A549 (cell line): ENCODE data around the gene PATJ. TPM values are rescaled to one million over a fixed set of nuclear protein-coding genes. Genes with fewer than 3 reads are reported as not detected.

Source experiments
- ATAC-seq, 2 experiments: fragments of 200-7000 bp in 1 of 2; fragments of >200 bp in 1 of 2; cut with Nextera tagmentation in 1 of 2; cut with Tn5 transposase in 1 of 2; 3 replicates each; pipeline versions ENCODE4 v1.8.0 to v1.9.1; 2018 to 2020; ENCODE audit warnings: mild to moderate bottlenecking in 1 of 2, moderate library complexity in 1 of 2
- CTCF ChIA-PET: fragments of 300-600 bp; sonication (Branson Sonifier 250); formaldehyde crosslinking; extraction: SDS; loops from one replicate; lab custom pipeline; 2021; ENCODE audit warnings: antibody characterized with exemption, inconsistent platforms; lab: Yijun Ruan, JAX
- POLR2A ChIA-PET: fragments of 350-600 bp; formaldehyde crosslinking; extraction: SDS; loops from one replicate; lab custom pipeline; 2021; ENCODE audit warnings: antibody characterized with exemption, inconsistent platforms; lab: Yijun Ruan, JAX
- DNase-seq, 2 experiments: peaks; one replicate each; pipeline versions ENCODE4 v3.0.0 to v3.0.0-alpha.2; 2011 to 2016; ENCODE audit warnings: low read depth in 1 of 2, low spot score in 1 of 2
- FAIRE-seq: peaks from 2 replicates; lab custom pipeline; 2011; peaks lifted over from hg19 to GRCh38; lab: Jason Lieb, UNC
- H3K27ac ChIP-seq, 2 experiments: fragments of >200 bp; sonication (Bioruptor Twin); formaldehyde crosslinking; 3 replicates each; pipeline ENCODE4 v1.5.1; 2016 to 2017
- H3K4me1 ChIP-seq: fragments of >200 bp; sonication (Bioruptor Twin); formaldehyde crosslinking; 3 replicates; pipeline ENCODE4 v1.6.1; 2016
- H3K4me2 ChIP-seq: fragments of >200 bp; sonication (Bioruptor Twin); formaldehyde crosslinking; 3 replicates; pipeline ENCODE4 v1.6.1; 2016
- H3K4me3 ChIP-seq: fragments of >200 bp; sonication (Bioruptor Twin); formaldehyde crosslinking; 3 replicates; pipeline ENCODE4 v1.5.1; 2016
- H3K9me3 ChIP-seq: fragments of >200 bp; sonication (Bioruptor Twin); formaldehyde crosslinking; 3 replicates; pipeline ENCODE4 v1.6.1; 2016
- BHLHE40 ChIP-seq: IDR thresholded peaks from 2 replicates; pipeline ENCODE4 v1.6.1; 2012; ENCODE audit warnings: low read depth, low read length, inconsistent platforms
- CTCF ChIP-seq: fragments of >200 bp; sonication (Bioruptor Twin); formaldehyde crosslinking; IDR thresholded peaks from 3 replicates; pipeline ENCODE4 v1.5.1; 2016
- EHF ChIP-seq: fragments of 250-450 bp; sonication (Bioruptor Pico); IDR thresholded peaks from 2 replicates; pipeline ENCODE4 v1.5.0; 2020; ENCODE audit warnings: mild to moderate bottlenecking
- EHMT2 ChIP-seq: fragments of 200-600 bp; sonication (generic); IDR thresholded peaks from 2 replicates; pipeline ENCODE4 v1.6.1; 2016; ENCODE audit warnings: antibody characterized with exemption, low read depth, mild to moderate bottlenecking, moderate library complexity
- ELK1 ChIP-seq: fragments of 150-350 bp; IDR thresholded peaks from 2 replicates; pipeline ENCODE4 v1.6.1; 2014; ENCODE audit warnings: low read depth, mild to moderate bottlenecking, low read length
- FOSB ChIP-seq: fragments of 250-450 bp; sonication (Bioruptor Pico); IDR thresholded peaks from 2 replicates; pipeline ENCODE4 v1.5.0; 2020; ENCODE audit warnings: mild to moderate bottlenecking, moderate library complexity
- GATA3 ChIP-seq: IDR thresholded peaks from 2 replicates; pipeline ENCODE4 v1.6.1; 2012; ENCODE audit warnings: borderline replicate concordance
- HEYL ChIP-seq: fragments of 250-450 bp; sonication (Bioruptor Pico); IDR thresholded peaks from 2 replicates; pipeline ENCODE4 v1.8.0; 2021; ENCODE audit warnings: mild to moderate bottlenecking, moderate library complexity
- HMGXB4 ChIP-seq: fragments of 250-450 bp; sonication (Bioruptor Pico); IDR thresholded peaks from 2 replicates; pipeline ENCODE4 v1.5.0; 2021; ENCODE audit warnings: mild to moderate bottlenecking, moderate library complexity, borderline replicate concordance
- HOXA7 ChIP-seq: fragments of 250-450 bp; sonication (Bioruptor Pico); IDR thresholded peaks from 2 replicates; pipeline ENCODE4 v1.5.0; 2020; ENCODE audit warnings: mild to moderate bottlenecking, moderate library complexity
- HOXB13 ChIP-seq: fragments of 250-450 bp; sonication (Bioruptor Pico); IDR thresholded peaks from 2 replicates; pipeline ENCODE4 v1.5.0; 2020; ENCODE audit warnings: low read depth, mild to moderate bottlenecking, moderate library complexity
- JUNB ChIP-seq: fragments of >200 bp; sonication (Bioruptor Twin); formaldehyde crosslinking; IDR thresholded peaks from 2 replicates; pipeline ENCODE4 v1.6.1; 2016
- MAX ChIP-seq: IDR thresholded peaks from 2 replicates; pipeline ENCODE4 v1.6.1; 2012
- MYC ChIP-seq: IDR thresholded peaks from 2 replicates; pipeline ENCODE4 v1.6.1; 2012; ENCODE audit warnings: mild to moderate bottlenecking, inconsistent platforms, low read length, improper control_type of control experiment, borderline replicate concordance
- NFE2L2 ChIP-seq: fragments of 150-350 bp; conservative IDR thresholded peaks from 2 replicates; pipeline ENCODE4 v1.6.1; 2014; ENCODE audit warnings: low read length
- RAD21 ChIP-seq, 2 experiments: fragments of >200 bp in 1 of 2; sonication (Bioruptor Twin) in 1 of 2; formaldehyde crosslinking in 1 of 2; IDR thresholded peaks in 1 of 2; conservative IDR thresholded peaks in 1 of 2; 2 replicates in 1 of 2; 3 replicates in 1 of 2; pipeline ENCODE4 v1.6.1; 2012 to 2018; ENCODE audit warnings: inconsistent platforms in 1 of 2
- REST ChIP-seq: fragments of 200-600 bp; sonication (generic); IDR thresholded peaks from 2 replicates; pipeline ENCODE4 v1.6.1; 2016; ENCODE audit warnings: antibody characterized with exemption, mild to moderate bottlenecking, moderate library complexity
- RNF2 ChIP-seq: fragments of 200-600 bp; sonication (generic); IDR thresholded peaks from 2 replicates; pipeline ENCODE4 v1.6.1; 2016; ENCODE audit warnings: low read depth, mild to moderate bottlenecking, antibody characterized with exemption, moderate library complexity, borderline replicate concordance
- SMC3 ChIP-seq: fragments of >200 bp; sonication (Bioruptor Twin); formaldehyde crosslinking; IDR thresholded peaks from 3 replicates; pipeline ENCODE4 v1.6.1; 2018; ENCODE audit warnings: inconsistent platforms
- ZSCAN20 ChIP-seq: fragments of 250-450 bp; sonication (Bioruptor Pico); IDR thresholded peaks from 2 replicates; pipeline ENCODE4 v1.8.0; 2022; ENCODE audit warnings: mild to moderate bottlenecking, moderate library complexity
- polyA plus RNA-seq, 4 experiments: library from polyadenylated mRNA; depleted of rRNA in 3 of 4; stranded (reverse); fragments of >200 nt; fragmentation: RNase III in 1 of 4; extraction: RNeasy Plus Mini Kit Qiagen cat#74134 plus additional on column Dnase treatment in 1 of 4; gene quantifications; 2 replicates in 3 of 4; 3 replicates in 1 of 4; pipeline ENCODE4 v1.2.3, GENCODE V29; 2011 to 2017

The PATJ gene
- polyA plus RNA-seq, 2 of the 4 experiments (the other 2 are of a cell fraction): 6.0 to 14.7 TPM

GRCh38 chr1:62040973-62041372 is 298.7 kb downstream of the PATJ start:
- no peak for ATAC-seq
- H3K4me1 ChIP-seq: no peaks in the 10 kb centered on the region
- no peak for TF ChIP-seq MAX
- TF ChIP-seq HMGXB4 (CRISPR knock-in tag): no peak
- TF ChIP-seq SMC3: no peak
- no peak for TF ChIP-seq RNF2
- TF ChIP-seq EHMT2: no peak
- no peak for TF ChIP-seq JUNB
- no peak for TF ChIP-seq GATA3
- no peak for TF ChIP-seq CTCF
- TF ChIP-seq ZSCAN20 (CRISPR knock-in tag): no peak
- no peak for TF ChIP-seq MYC
- TF ChIP-seq, all 56 proteins: peak for 0
- H3K4me3 ChIP-seq: no peak overlapping the region
- no peak overlapping the region for H3K4me2 ChIP-seq
- no peak overlapping the region for H3K27ac ChIP-seq
- ChIA-PET CTCF (no interaction called here), POLR2A (no interaction called here)
- FAIRE-seq: no peak
- H3K9me3 ChIP-seq: no peaks in the 10 kb centered on the region
- DNase-seq: no peak

GRCh38 chr1:62043154-62043553 is 300.9 kb downstream of the PATJ start:
- H3K4me3 ChIP-seq: no peak overlapping the region
- ChIA-PET POLR2A (no interaction called here), CTCF (no interaction called here)
- FAIRE-seq: no peak
- no peaks in the 10 kb centered on the region for H3K9me3 ChIP-seq
- DNase-seq: no peak
- H3K4me1 ChIP-seq: no peaks in the 10 kb centered on the region
- TF ChIP-seq ELK1: no peak
- TF ChIP-seq FOSB (CRISPR knock-in tag): no peak
- no peak for TF ChIP-seq HEYL (CRISPR knock-in tag)
- no peak for TF ChIP-seq HOXA7 (CRISPR knock-in tag)
- no peak for TF ChIP-seq NFE2L2
- no peak for TF ChIP-seq RAD21 (conservative IDR thresholded peaks at IDR 0.05 in 1 of 2, IDR thresholded peaks at IDR 0.05 in 1 of 2)
- TF ChIP-seq HOXB13 (CRISPR knock-in tag): no peak
- TF ChIP-seq BHLHE40: no peak
- TF ChIP-seq RNF2: no peak
- TF ChIP-seq REST: no peak
- TF ChIP-seq EHF (CRISPR knock-in tag): no peak
- H3K4me2 ChIP-seq: no peak overlapping the region
- no peak overlapping the region for H3K27ac ChIP-seq
- ATAC-seq: no peak
